GOT3 (cell line): ENCODE results near the gene DIP2B.
"Not testable (repeated sequence)": the region's sequence is repeated elsewhere in the genome, so short reads cannot be mapped to it uniquely, and the experiment has no call there.

Experiments used
- DNase-seq: peaks from one replicate; lab custom pipeline; 2025; ENCODE audit warnings: mixed read lengths; lab: John Stamatoyannopoulos, UW

Gene DIP2B

GRCh38 chr12:50678650-50679365, 174.0 kb downstream of the DIP2B start:
- DNase-seq: no peak

GRCh38 chr12:50679612-50680011, 174.8 kb downstream of the DIP2B start:
- no peak for DNase-seq

- DNase-seq: not testable (repeated sequence)
These were observed 176.3 kb downstream of the DIP2B start for GRCh38 chr12:50681064-50681463.

- no peak for DNase-seq
These were observed 180.9 kb downstream of the DIP2B start for GRCh38 chr12:50685641-50686040.

- DNase-seq: no peak
These were observed 181.6 kb downstream of the DIP2B start for GRCh38 chr12:50686406-50686805.

GRCh38 chr12:50686976-50687375, 182.2 kb downstream of the DIP2B start:
- no peak for DNase-seq

GRCh38 chr12:50689437-50689836, 184.7 kb downstream of the DIP2B start:
- DNase-seq: no peak

- no peak for DNase-seq
These were observed 186.1 kb downstream of the DIP2B start for GRCh38 chr12:50690925-50691324.

GRCh38 chr12:50695961-50696360, 191.2 kb downstream of the DIP2B start:
- DNase-seq: no peak

GRCh38 chr12:50696931-50697330, 192.1 kb downstream of the DIP2B start:
- no peak for DNase-seq

GRCh38 chr12:50699154-50699553, 194.4 kb downstream of the DIP2B start:
- DNase-seq: no peak

GRCh38 chr12:50699940-50700339, 195.2 kb downstream of the DIP2B start:
- no peak for DNase-seq

- DNase-seq: no peak
These were observed 201.8 kb downstream of the DIP2B start for GRCh38 chr12:50706606-50707005.

GRCh38 chr12:50707396-50707795, 202.6 kb downstream of the DIP2B start:
- no peak for DNase-seq

GRCh38 chr12:50708631-50709030, 203.8 kb downstream of the DIP2B start:
- no peak for DNase-seq

- no peak for DNase-seq
These were observed 206.3 kb downstream of the DIP2B start for GRCh38 chr12:50711121-50711520.

- DNase-seq: no peak
These were observed 210.4 kb downstream of the DIP2B start for GRCh38 chr12:50715174-50715573.

GRCh38 chr12:50718760-50719159, 214.0 kb downstream of the DIP2B start:
- no peak for DNase-seq

GRCh38 chr12:50720085-50720484, 215.3 kb downstream of the DIP2B start:
- no peak for DNase-seq

- DNase-seq: no peak
These were observed 215.7 kb downstream of the DIP2B start for GRCh38 chr12:50720501-50720900.

- no peak for DNase-seq
These were observed 219.1 kb downstream of the DIP2B start for GRCh38 chr12:50723865-50724264.

- no peak for DNase-seq
These were observed 220.5 kb downstream of the DIP2B start for GRCh38 chr12:50725011-50725942.

- no peak for DNase-seq
These were observed 222.7 kb downstream of the DIP2B start for GRCh38 chr12:50727466-50727865.
